HPDE6-E6E7 (cell line): Measurements from ENCODE around the gene GALNT10.
A peak's percentile ranks its signal among the peaks of the same experiment; 100 is the strongest.

Source experiments
- DNase-seq: peaks from one replicate; pipeline ENCODE4 v3.0.0; 2011; ENCODE audit warnings: missing footprints; ENCODE audit errors: extremely low spot score

GALNT10 gene

DNA sequence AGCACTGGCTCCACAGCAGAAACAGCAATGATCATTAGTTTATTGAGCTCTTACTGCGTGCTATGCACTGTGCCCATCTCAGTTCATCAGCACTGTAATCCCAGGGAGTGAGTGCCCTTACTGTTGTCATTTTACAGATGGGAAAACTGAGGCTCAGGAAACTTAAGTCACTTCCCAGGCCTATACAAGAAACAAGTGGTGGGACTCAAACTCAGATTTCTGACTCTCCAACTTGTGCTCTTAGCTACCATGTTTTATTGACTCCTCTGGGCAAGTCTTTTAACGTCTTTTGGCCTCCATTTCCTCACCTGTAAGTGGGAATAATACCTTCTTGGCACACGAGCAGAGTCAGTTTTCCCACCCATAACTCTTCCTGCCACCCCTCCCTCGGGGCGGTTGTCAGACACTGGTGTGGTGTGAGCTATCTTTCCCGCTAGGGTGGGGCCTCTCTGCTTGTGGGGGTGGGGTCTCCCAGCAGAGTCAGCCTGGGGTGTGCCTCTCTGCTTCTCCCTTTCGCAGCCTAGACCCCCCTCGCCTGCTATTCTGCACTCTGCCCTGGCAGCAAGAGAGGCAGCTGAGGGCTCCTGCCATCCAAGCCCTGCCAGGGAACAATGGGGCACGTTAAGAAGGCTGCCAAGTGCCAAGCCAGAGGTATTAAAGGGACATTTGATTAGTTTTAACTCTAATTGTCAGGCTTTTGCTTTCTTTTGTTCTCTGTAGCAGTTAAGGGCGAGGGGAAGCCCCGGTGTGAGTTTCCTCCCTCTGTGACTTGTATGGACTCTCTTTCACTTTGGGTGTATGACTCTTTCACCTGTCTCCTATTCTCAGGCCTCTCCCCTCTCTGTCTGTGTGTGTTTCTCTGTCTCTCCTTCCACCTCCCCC, 12.1 kb downstream of the GALNT10 start:
- no peak for DNase-seq

DNA sequence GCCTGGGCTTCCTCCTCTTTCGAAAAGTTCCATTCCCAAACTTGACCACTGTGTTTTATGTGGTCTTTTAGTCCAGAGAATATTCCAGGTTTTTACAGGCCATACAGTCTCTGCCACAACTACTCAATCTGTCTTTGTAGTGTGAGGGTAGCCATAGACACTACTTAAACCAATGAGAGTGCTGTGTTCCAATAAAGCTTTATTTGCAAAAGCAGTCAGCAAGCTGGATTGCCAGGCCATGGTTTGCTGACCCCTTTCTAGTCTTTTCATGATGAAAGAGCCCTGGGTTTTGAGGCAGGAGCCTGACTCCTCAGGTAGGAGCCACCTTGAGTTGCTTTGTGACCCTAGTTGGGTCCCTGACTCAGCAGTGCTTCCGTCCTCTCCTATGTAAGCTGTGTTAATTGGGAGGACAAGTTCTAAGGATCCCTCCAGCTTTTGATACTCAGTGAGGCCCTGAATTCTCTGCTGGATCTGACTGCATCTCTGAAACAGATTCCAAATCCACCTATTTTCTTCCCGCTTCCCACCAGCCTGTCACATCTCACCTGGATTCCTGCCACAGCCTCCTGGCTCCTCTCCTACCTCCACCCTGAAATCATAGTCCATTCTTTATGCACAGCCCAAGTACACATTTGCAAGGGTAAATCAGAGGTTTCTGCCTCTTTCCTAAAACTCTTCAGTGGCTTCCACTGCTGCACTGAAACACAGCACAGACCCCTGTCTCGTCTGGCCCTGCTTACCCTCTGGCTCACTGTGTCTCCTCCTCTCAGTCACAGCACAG, 13.5 kb downstream of the GALNT10 start:
- DNase-seq, result no peak

DNA sequence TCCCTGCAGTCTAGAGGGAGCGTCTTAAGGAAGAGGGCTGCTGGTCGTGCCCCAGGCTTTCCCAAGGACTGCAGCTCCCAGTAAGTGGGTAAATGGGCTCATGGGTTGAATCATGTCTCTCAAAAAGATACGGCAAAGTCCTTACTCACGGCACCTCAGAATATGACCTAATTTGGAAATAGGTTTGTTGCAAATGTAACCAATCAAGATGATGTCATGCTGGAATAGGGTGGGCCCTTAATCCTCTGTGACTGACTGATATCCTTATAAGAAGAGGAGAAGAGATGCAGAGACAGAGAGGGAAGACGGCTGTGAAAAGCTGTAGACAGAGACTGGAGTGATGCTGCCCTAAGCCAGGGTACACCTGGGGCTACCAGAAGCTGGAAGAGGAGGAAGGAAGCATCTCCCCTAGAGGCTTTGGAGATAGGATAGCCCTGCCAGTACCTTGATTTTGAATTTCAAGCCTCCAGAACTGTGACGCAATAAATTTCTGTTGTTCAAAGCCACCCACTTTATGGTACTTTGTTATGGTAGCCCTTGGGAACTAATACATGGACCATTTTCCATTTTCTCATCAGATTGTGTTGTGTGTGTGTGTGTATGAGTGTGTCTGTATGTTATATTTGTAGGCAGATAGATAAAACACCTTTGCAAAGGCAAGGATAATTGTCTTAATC, 15.0 kb downstream of the GALNT10 start:
- DNase-seq, result no peak

DNA sequence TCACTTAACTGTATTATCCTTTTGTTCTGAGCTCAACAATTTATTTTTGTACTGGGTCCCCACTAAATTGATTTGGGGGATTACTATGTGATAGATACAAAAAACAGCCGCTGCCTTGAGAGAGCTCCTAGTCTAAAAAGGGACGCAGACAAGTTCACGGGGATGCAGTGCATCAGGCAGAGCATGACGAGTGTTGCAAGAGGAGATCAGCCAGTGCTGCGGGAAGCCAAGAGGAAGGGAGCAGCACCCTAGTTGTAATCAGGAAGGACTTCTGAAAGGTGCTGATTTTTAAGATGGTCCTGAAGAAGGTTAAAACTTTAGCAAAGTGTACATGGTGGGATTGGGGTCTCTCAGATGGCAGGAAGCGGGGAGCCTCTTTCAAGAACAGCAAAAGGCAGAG, 15.8 kb downstream of the GALNT10 start:
- no peak for DNase-seq

DNA sequence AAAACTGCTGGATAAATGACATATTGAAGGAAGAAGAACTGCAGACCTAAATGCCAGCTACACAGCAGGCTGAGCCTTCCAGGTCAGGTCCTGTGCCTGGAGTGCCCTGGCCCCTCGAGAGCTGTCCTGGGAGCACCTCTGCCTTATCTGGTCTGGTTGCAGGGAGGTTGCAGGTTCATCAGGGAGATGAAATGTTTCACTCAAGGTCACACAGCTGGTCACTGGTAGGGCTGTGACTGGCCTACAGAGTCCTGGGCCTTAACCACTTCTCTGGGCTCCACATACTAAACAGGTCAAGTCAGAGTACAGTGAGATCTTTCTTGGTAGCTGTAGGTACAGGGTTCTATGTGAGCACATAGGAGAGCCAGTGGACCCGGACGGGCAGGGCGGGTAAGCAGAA, 16.7 kb downstream of the GALNT10 start:
- DNase-seq, result no peak

DNA sequence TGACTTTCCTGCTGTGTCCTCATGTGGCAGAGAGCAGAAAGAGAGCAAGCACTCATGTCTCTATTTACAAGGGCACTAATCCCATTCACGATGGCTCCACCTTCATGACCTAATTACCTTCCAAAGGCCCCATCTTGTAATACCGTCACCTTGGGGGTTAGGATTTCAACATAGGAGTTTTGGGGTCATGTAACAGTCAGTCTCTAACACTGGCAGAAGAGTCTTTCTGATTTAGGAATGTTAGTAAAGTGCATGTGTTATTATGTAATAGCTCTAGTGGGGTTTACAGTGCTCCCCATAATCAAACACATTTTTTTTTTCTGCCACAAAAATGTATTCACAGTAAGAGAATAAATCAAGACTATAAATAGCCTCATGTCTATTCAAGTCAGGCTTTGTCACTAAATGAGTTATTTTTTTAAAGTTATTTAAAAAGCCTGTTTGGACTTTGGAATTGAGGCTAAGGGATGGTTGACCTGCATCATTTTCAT, 19.1 kb downstream of the GALNT10 start:
- no peak for DNase-seq

DNA sequence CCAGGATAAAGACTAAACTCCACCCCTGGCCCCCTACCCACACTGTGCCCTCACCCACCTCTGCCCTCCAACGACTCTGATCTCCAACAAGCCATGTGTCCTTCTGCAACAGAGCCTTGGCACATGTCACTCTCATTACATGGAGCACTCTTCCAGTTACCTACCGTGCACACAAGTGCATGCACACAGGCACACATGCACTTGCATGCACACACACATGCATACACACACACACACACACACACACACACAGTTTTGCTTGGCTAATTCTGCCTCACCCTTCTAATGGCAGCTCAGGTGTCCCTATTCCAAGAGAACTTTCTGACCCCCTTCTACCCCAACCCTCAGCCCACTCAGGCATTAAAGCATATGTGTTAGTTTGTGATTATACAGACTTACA, 19.6 kb downstream of the GALNT10 start:
- DNase-seq, result no peak

DNA sequence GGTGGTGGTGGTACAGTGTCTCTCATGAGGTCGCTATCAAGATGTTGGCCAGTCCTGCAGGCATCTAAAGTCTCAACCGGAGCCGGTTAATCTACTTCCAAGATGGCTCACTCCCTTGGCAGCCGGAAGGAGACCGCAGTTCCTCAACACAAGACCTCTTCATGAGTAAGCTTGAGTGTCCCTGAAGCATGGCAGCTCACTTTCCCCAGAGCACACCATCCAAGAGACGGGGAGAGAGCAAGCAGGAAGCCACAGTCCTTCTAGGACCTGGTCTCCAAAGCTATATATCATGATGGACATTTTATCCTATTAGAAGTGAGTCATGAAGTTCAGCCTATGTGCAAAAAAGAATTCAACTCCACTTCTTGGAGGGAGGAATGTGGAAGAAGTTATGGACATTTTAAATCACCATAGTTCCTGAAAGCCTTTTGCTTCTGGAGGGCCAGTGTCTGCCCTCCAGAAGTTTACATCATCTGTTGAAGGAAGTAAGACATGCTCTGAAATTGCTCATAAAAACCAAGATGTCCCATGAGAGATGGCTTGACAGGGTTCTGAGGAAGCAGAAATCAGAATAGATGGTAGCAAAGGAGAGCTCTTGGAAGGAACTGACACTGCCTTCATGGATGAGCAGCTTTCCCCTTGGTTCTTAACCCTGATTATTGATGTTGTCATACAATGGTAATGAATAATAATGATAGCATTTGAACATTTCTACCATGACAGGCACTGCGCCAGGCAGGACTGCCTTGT, 21.3 kb downstream of the GALNT10 start:
- no peak for DNase-seq

DNA sequence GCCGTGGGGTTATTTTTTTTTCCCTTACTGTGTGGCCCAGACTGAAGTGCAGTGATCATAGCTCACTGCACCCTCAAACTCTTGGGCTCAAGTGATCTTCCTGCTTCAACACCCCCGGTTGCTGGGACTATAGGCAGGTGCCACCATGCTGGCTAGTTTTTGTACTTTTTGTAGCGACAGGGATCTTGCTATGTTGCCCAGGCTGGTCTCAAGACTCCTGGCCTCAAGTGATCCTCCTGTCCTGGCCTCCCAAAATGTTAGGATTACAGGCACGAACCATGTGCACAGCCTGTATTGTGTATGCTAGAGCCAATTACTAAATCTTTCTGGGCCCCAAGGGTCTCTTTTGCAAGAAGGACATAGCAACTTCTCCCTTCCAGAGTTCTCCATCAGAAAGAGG, 23.1 kb downstream of the GALNT10 start:
- DNase-seq, result no peak

DNA sequence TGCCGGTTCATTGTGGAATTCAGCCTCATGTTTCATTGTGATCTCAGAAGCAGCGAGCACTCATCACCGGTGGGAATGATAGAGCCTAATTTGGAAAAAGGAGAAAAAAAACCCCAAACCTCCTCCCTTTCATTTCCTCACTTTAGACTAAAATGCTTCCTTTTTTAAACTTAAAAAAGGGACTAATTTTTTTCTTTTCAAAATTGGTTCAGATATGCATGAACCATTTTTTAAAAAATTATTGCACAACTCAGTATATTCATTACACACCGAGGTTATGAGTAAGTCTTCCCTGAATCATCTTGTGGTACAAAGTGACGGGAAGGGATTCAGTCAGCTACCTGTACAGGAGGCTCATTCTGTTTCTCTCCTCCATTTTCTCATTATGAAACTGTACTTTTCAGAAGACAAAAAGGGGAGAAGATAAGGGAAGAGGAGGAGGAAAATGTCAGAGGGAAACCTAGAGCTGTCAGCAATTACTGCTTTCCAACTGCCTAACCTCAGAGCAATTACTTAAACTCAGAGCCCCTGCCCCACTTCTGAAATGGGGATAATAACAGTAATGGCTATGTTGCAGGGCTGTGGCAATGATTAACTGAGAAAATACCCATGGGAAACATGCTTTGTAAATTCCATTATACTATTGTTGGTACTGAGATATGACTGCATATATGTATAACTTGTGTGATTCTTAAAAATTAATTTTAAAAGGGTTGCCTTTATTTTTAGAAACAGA, 24.0 kb downstream of the GALNT10 start:
- DNase-seq, result peak; percentile 82

DNA sequence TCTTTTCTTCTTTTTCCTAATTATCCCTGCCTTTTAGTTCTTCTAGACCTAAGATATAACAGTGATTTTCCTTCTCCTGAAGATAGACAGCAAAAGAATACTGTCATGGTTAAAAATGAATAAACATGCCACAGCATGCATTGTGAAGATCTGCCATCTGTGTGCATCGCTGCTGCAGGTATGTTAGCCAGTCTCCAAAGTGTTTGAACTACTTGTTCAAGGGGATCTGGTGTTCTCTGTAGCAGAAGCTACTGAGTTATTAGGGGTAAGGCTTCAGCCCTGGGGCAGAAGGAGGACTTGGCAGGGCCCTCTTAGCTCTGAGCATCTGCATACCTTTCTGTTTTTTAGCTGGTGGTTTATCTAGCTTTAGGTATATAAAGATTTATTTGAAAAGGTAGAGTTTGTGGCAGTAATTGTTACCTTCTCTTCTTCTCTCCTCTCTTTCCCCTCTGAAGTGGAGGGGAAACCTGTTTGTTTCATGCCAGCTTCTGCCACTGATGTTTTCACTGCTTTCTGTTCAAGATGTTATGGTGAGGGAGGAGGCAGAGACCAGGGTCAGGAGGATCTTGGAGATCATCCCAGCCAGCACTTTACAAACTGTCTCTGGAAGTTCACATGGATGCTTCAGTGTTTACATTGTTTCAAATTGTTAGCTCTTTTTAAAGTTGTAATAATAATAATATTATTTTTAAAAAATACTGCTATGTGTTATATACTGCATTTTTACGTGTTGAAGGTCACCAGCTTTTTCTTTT, 25.2 kb downstream of the GALNT10 start:
- peak; percentile 38 for DNase-seq

DNA sequence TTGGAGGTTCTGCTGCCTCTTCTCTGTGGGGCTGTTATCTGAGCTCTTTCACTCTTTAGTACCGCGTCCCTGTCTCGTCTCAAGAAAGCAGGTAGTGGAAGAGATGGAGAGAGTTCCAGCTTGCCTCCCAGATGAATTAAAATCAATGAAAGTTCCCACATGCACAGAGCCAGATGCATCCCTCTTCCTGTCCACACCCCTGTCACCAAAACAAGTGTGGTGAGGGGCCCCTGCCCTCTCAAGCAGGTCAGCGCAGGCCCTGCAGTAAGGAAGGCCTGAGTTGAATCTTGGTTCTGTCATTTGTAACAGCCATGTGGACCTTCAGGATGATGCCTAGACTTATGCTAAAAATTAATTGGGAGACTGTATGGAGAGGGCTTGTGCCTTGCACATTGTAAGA, 26.9 kb downstream of the GALNT10 start:
- no peak for DNase-seq

DNA sequence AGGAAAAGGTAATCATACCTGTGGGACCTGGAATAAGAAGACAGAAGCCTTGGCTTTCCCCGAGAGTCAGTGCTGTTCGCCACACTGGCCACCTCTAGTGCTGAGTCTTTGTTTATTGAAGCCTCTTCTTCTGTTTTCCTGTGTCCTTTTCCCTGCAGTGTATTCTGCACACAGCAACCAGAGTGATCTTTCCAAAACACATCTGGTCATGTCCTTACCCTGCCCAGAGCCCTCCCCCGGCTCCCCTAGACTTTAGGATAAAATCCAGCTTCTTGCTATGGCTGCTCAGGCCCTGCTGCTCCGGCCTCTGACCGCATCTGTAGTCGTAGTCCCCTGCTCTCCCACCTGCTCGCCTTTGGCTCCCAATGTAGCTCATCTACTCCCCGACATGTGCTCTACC, 28.3 kb downstream of the GALNT10 start:
- no peak for DNase-seq

DNA sequence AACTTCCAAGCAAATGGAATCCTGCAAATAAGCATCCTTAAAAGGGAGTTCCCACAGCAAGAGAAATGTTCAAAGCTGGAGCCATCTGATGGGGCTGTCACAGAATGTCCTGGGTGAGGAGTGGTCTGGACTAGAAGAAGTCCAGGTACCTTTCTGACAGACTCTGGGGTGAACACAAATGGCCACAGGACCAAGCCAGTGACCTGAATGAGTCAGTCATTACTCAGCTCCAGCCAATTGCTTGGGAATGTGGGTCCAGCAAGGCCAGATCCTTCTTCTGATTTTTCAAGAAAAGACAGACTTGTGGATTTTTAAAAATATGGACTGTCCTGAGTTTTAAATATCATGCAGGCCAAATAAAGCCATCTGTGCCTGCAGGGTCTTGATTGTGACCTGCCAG, 30.1 kb downstream of the GALNT10 start:
- no peak for DNase-seq

DNA sequence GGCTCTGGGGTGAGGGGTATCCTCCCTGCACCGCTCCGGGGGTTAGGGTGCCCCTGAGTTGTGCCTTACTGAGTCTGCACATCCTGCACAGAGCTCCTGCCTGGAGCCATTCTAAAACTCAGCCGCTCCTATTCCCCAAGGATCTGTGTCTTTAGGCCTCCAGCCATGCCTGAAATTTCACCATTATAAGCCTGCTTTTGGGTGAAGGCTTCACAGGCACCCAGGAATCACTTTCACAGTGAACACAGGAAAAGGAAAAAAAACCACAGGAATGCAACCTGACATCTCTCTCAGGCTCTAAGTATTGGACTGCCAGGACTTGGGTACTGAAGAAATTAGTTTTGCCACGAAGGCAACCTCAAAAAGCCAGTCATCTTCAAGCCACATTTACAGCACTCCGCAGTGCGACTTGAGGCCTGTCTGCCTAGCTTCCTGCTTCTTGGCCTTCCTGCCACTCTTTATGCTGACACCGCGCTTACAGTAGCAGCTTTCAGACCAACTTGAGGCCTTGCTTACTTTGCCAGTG, 30.9 kb downstream of the GALNT10 start:
- DNase-seq, result no peak

DNA sequence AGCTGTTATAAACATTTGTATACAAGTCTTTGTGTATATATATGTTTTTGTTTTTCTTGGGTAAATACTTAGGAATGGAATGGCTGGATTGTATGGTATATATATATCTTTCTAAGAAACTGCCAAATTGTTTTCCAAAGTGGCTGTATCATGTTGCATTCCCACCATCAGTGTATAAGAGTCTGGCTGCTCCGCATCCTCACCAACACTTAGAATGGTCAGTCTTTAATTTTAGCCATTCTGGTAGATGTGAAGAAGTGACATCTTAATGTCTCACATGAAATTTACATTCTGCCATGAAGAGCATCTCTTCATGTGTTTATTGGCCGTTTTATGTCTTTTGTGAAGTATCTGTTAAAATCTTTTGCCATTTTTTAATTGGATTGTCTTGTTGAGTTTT, 31.9 kb downstream of the GALNT10 start:
- DNase-seq, result no peak

DNA sequence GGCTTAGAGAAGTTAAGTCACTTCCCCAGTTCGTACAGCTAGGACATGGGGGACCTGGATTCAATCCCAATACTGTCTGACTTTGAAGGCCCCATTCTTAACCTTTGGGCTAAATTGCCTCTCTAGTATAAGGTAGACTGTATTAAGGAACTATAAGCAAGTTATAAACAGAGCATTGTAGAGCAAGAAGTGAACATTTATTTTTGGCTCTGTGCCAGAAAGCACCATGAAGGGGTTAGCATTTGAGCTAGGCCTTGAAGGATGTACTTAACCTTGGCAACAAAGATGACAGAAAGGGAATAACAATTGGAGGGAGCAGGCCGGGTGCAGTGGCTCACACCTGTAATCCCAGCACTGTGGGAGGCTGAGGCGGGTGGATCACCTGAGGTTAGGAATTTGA, 32.8 kb downstream of the GALNT10 start:
- DNase-seq, result no peak

DNA sequence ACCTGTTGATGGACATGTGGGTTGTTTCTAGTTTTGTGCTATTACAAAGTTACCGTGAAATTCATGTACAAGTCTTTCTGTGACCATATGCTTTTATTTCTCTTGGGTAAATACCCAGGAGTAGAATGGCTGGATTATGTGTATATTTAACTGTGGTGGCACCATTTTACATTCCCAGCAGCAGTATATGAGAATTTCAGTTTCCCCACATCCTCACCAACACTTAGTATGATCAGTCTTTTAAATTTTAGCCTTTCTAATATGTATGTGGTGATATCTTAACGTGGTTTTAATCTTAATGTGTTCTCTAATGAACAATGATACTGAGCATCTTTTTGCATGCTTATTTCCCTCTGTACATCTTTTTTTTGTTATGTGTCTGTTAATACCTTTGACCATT, 36.6 kb downstream of the GALNT10 start:
- DNase-seq, result no peak

DNA sequence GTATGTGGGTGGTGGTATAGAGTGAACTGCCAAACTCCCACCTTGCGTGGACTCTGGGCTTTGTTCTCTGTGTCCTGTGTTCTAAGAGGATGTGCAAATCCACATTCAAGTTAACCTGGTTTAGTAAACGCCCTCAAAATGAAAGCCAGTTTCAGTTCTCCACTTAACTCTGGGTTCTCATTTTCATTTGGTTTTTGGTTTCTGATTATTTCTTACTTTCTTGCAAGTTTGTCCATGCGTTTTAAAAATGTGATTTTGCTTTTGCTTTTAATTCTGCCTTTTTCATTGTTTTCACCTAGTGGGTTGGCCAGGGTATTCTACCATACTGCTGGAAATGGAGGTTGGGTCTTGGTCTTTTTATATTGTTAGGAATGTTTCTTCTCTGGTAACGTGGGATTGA, 38.2 kb downstream of the GALNT10 start:
- no peak for DNase-seq

DNA sequence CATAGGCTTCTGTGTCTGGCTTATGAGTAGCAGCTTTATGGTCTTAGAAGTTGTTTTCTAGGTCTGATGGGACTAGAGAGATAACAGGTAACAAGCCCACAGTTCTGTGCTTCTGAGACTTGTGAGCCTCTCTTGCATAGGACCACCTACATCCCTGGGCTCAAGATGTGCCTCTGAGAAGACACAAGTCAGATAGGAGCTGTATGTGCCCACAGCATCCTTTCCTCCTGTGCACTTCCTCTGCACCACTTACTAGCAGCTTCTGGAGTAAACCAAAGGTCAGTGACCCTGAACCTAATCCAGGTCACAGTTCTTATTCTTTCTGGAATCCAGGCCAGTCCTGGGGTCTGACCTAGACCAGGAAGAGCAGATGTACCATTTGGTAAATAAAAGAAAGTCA, 40.0 kb downstream of the GALNT10 start:
- DNase-seq, result no peak
